Lung (tissue), 12 donors: Measurements from ENCODE around the gene GNAS. TPM values are rescaled to one million over a fixed set of nuclear protein-coding genes. Genes with fewer than 3 reads are reported as not detected.

ENCODE experiments used
- ATAC-seq: fragments of 200-7000 bp; cut with Tn5 transposase; one replicate; pipeline ENCODE4 v1.9.1; 2020; ENCODE audit warnings: moderate number of reproducible peaks; ENCODE audit not compliant: insufficient read depth, low FRiP score
- DNase-seq, 3 donors: peaks; one replicate each; pipeline ENCODE4 v3.0.0-alpha.2; 2013 to 2017
- H3K27ac ChIP-seq, 2 donors: one replicate each; pipeline ENCODE4 v1.5.1; 2013; ENCODE audit warnings: mild to moderate bottlenecking in 2 of 2, moderate library complexity in 2 of 2, control low read depth in 1 of 2, inconsistent platforms in 1 of 2, low read depth in 1 of 2, low read length in 1 of 2
- H3K27me3 ChIP-seq, 3 donors: one replicate each; pipeline ENCODE4 v1.5.1; 2013; ENCODE audit warnings: low read length in 2 of 3; ENCODE audit not compliant: control insufficient read depth in 3 of 3, insufficient read depth in 3 of 3
- H3K36me3 ChIP-seq, 4 donors: one replicate each; pipeline ENCODE4 v1.5.1; 2013; ENCODE audit warnings: low read length in 4 of 4, mild to moderate bottlenecking in 1 of 4, moderate library complexity in 1 of 4; ENCODE audit not compliant: control insufficient read depth in 4 of 4, insufficient read depth in 4 of 4
- H3K4me1 ChIP-seq, 5 donors: one replicate each; pipeline ENCODE4 v1.5.1; 2013; ENCODE audit warnings: low read length in 5 of 5, mild to moderate bottlenecking in 2 of 5, moderate library complexity in 1 of 5; ENCODE audit not compliant: control insufficient read depth in 5 of 5, insufficient read depth in 5 of 5
- H3K4me3 ChIP-seq: one replicate; pipeline ENCODE4 v1.5.1; 2013; ENCODE audit warnings: mild to moderate bottlenecking, control low read depth, moderate library complexity
- H3K9ac ChIP-seq, 2 donors: one replicate each; pipeline ENCODE4 v1.5.1; 2013; ENCODE audit warnings: low read length in 2 of 2, control low read depth in 1 of 2; ENCODE audit not compliant: insufficient read depth in 1 of 2
- H3K9me3 ChIP-seq, 4 donors: one replicate each; pipeline ENCODE4 v1.5.1; 2013; ENCODE audit warnings: low read length in 3 of 4, mild to moderate bottlenecking in 1 of 4, moderate library complexity in 1 of 4; ENCODE audit not compliant: control insufficient read depth in 4 of 4, insufficient read depth in 3 of 4
- CTCF ChIP-seq: IDR thresholded peaks from 2 replicates; pipeline ENCODE4 v1.5.1; 2012; ENCODE audit warnings: mild to moderate bottlenecking; ENCODE audit errors: control extremely low read depth, extremely low read depth
- WGBS, 2 donors: extraction: QIAGEN DNeasy Blood & Tissue Kit; methylation state at CpG; one replicate each; pipeline ENCODE4 v1.1.7; 2013; 5-methylcytosine and 5-hydroxymethylcytosine counted together
- polyA plus RNA-seq, 2 donors: library from polyadenylated mRNA; stranded (reverse); fragments of 200-250 nt; gene quantifications; one replicate each; pipeline ENCODE4 v1.2.1, GENCODE V29; 2013
- total RNA-seq, 2 donors: library from RNA; depleted of rRNA in 1 of 2; stranded (reverse); fragments of >200 nt in 1 of 2; gene quantifications; one replicate each; pipeline ENCODE4 v1.2.1, GENCODE V29; 2014 to 2021
- donor health status: control.
- donor health status: control.
- donor health status: Bipolar disorder and iron deficiency.
- donor health status: healthy.
- donor health status: DM: yes; HTN: yes; CAD: no.

GNAS gene
- total and polyA plus RNA-seq, 4 donors: 638 to 1,238 (median 887) TPM

- no peak for TF ChIP-seq CTCF
- Histone ChIP-seq H3K27me3 (peaks cover 0 to 4% (median 0%) of the 10 kb centered on the region in 3 donors), H3K27ac (no peak overlapping the region), H3K4me1 (peaks cover 0 to 3% (median 0%) of the 10 kb centered on the region in 5 donors), H3K4me3 (no peak overlapping the region), H3K9ac (no peak overlapping the region), H3K36me3 (no peaks in the 10 kb centered on the region), H3K9me3 (peaks cover 0 to 11% (median 0%) of the 10 kb centered on the region in 4 donors)
- WGBS, 2 donors: 70 to 73% methylated on average over 17 of the region's 17 CpGs
- no peak for ATAC-seq
- no peak for DNase-seq
Measured at GRCh38 chr20:58808271-58809046, 44.1 kb upstream of the GNAS start.

GRCh38 chr20:58810116-58810878 lies 42.2 kb upstream of the GNAS start:
- WGBS, 2 donors: 82 to 86% methylated on average over 19 of the region's 19 CpGs
- DNase-seq (no peak), ATAC-seq (no peak)
- H3K4me1 ChIP-seq: no peaks in the 10 kb centered on the region
- no peaks in the 10 kb centered on the region for H3K36me3 ChIP-seq
- no peak overlapping the region for H3K27ac ChIP-seq
- no peak for TF ChIP-seq CTCF
- H3K9ac ChIP-seq: no peak overlapping the region
- peaks cover 0 to 9% (median 0%) of the 10 kb centered on the region in 4 donors for H3K9me3 ChIP-seq
- peaks cover 0 to 3% (median 0%) of the 10 kb centered on the region in 3 donors for H3K27me3 ChIP-seq
- H3K4me3 ChIP-seq: no peak overlapping the region

DNA sequence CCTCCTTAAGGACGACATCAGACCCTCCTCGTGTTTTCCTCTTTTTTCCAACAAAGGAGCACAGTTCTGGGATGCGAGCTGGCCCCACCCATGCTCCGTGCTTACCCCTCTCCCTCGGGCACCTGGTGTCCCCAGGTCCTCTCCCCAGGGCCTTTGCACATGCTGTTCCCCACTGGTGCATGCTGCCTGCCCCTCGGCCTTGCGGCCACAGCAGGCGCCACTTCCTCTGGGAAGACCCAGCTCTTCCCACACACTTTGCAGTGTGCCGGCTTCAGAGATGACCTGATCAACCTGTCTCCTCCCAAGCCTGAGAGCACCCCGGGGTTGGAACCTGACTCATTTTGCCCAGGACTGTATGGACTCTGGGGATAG lies 41.7 kb upstream of the GNAS start:
- no peak for TF ChIP-seq CTCF
- no peak for ATAC-seq
- no peak for DNase-seq
- peaks cover 0 to 3% (median 0%) of the 10 kb centered on the region in 3 donors for H3K27me3 ChIP-seq
- H3K9ac ChIP-seq: no peak overlapping the region
- H3K36me3 ChIP-seq: no peaks in the 10 kb centered on the region
- H3K4me1 ChIP-seq: no peaks in the 10 kb centered on the region
- no peak overlapping the region for H3K4me3 ChIP-seq
- H3K27ac ChIP-seq: no peak overlapping the region
- WGBS, 2 donors: 85 to 93% methylated on average over 10 of the region's 10 CpGs
- H3K9me3 ChIP-seq: peaks cover 0 to 7% (median 0%) of the 10 kb centered on the region in 4 donors
